ENCODE data around the gene MGAT5B.
"Not testable (repeated sequence)": the region's sequence is repeated elsewhere in the genome, so short reads cannot be mapped to it uniquely, and the experiment has no call there.

Gene MGAT5B

GRCh38 chr17:76955191-76955590 is 87.0 kb downstream of the MGAT5B start:
- no peak for DNase-seq

- DNase-seq = no peak
Measured at GRCh38 chr17:76956846-76957540, 88.8 kb downstream of the MGAT5B start.

GRCh38 chr17:76957678-76958464 is 89.7 kb downstream of the MGAT5B start:
- DNase-seq = peak; percentile 37

GRCh38 chr17:76958974-76959373 is 90.8 kb downstream of the MGAT5B start:
- no peak for DNase-seq

GRCh38 chr17:76961869-76962268 is 93.7 kb downstream of the MGAT5B start:
- DNase-seq = no peak

- no peak for DNase-seq
Measured at GRCh38 chr17:76962858-76963257, 94.7 kb downstream of the MGAT5B start.

GRCh38 chr17:76966016-76966415 is 97.8 kb downstream of the MGAT5B start:
- DNase-seq = no peak

GRCh38 chr17:76966486-76967181 is 98.4 kb downstream of the MGAT5B start:
- no peak for DNase-seq

- no peak for DNase-seq
Measured at GRCh38 chr17:76967762-76968161, 99.6 kb downstream of the MGAT5B start.

GRCh38 chr17:76968707-76969597 is 100.7 kb downstream of the MGAT5B start:
- DNase-seq = peak; percentile 95

- DNase-seq = no peak
Measured at GRCh38 chr17:76969598-76970172, 101.5 kb downstream of the MGAT5B start.

GRCh38 chr17:76970228-76970627 is 102.0 kb downstream of the MGAT5B start:
- DNase-seq = not testable (repeated sequence)

GRCh38 chr17:76972046-76972641 is 103.9 kb downstream of the MGAT5B start:
- DNase-seq = peak; percentile 49

GRCh38 chr17:76973040-76973439 is 104.8 kb downstream of the MGAT5B start:
- DNase-seq = peak; percentile 82

- no peak for DNase-seq
Measured at GRCh38 chr17:76974721-76975120, 106.5 kb downstream of the MGAT5B start.

- DNase-seq = not testable (repeated sequence)
Measured at GRCh38 chr17:76978050-76978449, 109.8 kb downstream of the MGAT5B start.

- no peak for DNase-seq
Measured at GRCh38 chr17:76981545-76982295, 113.5 kb downstream of the MGAT5B start.

GRCh38 chr17:76982408-76983074 is 114.3 kb downstream of the MGAT5B start:
- no peak for DNase-seq

- DNase-seq = no peak
Measured at GRCh38 chr17:76983075-76983775, 115.0 kb downstream of the MGAT5B start.

GRCh38 chr17:76986365-76986764 is 118.2 kb downstream of the MGAT5B start:
- DNase-seq = peak; percentile 57
